Uterus (tissue), 4 donors: ENCODE measurements around the gene ZNF771. TPM values are rescaled to one million over a fixed set of nuclear protein-coding genes. Genes with fewer than 3 reads are reported as not detected.

Experiments
- DNase-seq, 2 donors: peaks; one replicate each; pipeline ENCODE4 v3.0.0-alpha.2; 2019 to 2020
- H3K27ac ChIP-seq, 2 donors: fragments of 200-600 bp; sonication (generic); 1 replicate in 1 of 2; 2 replicates in 1 of 2; pipeline ENCODE4 v1.5.1; 2016 to 2018
- H3K27me3 ChIP-seq, 2 donors: fragments of 200-600 bp; sonication (generic); one replicate each; pipeline ENCODE4 v1.5.1; 2018 to 2019; ENCODE audit warnings: control low read depth in 1 of 2
- H3K36me3 ChIP-seq, 2 donors: fragments of 200-600 bp; sonication (generic); one replicate each; pipeline ENCODE4 v1.5.1; 2019; ENCODE audit warnings: control low read depth in 1 of 2
- H3K4me1 ChIP-seq, 2 donors: fragments of 200-600 bp; sonication (generic); one replicate each; pipeline ENCODE4 v1.5.1; 2018 to 2019; ENCODE audit warnings: control low read depth in 1 of 2
- H3K4me3 ChIP-seq, 2 donors: fragments of 200-600 bp; sonication (generic); 1 replicate in 1 of 2; 2 replicates in 1 of 2; pipeline ENCODE4 v1.5.1; 2018 to 2019; ENCODE audit warnings: mild to moderate bottlenecking in 1 of 2
- H3K9me3 ChIP-seq, 2 donors: fragments of 200-600 bp; sonication (generic); one replicate each; pipeline ENCODE4 v1.5.1; 2019; ENCODE audit warnings: control low read depth in 1 of 2
- CTCF ChIP-seq, 4 experiments: fragments of 200-600 bp in 2 of 4; fragments of 450-650 bp in 2 of 4; sonication (generic) in 2 of 4; IDR thresholded peaks; one replicate each; pipeline ENCODE4 v1.5.1; 2016 to 2019; ENCODE audit warnings: antibody characterized with exemption in 4 of 4, mild to moderate bottlenecking in 2 of 4, moderate library complexity in 1 of 4
- POLR2A ChIP-seq, 2 donors: fragments of 450-650 bp; IDR thresholded peaks; one replicate each; pipeline ENCODE4 v1.6.1; 2016; ENCODE audit warnings: antibody characterized with exemption in 2 of 2, mild to moderate bottlenecking in 1 of 2, moderate library complexity in 1 of 2
- intact Hi-C: fragments of 100-400 bp; cut with DNase I; formaldehyde crosslinking; loops from one replicate; pipeline ENCODE4 v1.15.1; 2023; ENCODE audit warnings: low total_unique reads
- total RNA-seq, 4 donors: library from RNA; depleted of rRNA in 3 of 4; stranded (reverse); fragments of >200 nt in 3 of 4; gene quantifications; one replicate each; pipeline versions ENCODE4 v1.1.0 to v1.2.4, GENCODE V29; 2014 to 2023
- donor health status: DM: yes; HTN: yes; CAD: no.

Gene ZNF771
- total RNA-seq, 4 donors from 2014 or later, result 12.2 to 75.3 (median 25.6) TPM

GRCh38 chr16:30398661-30399434, 8.6 kb upstream of the ZNF771 start:
- TF ChIP-seq CTCF (IDR thresholded peaks at IDR 0.05) (no peak), POLR2A (IDR thresholded peaks at IDR 0.05) (no peak)
- H3K4me3 ChIP-seq, result no peak overlapping the region
- no peaks in the 10 kb centered on the region for H3K9me3 ChIP-seq
- H3K36me3 ChIP-seq, result no peaks in the 10 kb centered on the region
- no peaks in the 10 kb centered on the region for H3K27me3 ChIP-seq
- intact Hi-C loops, result no loop called here
- DNase-seq, result peak in 1 of 2 donors; percentile 22
- peak overlapping the region; percentile 91 for H3K27ac ChIP-seq
- peaks cover 0 to 9% of the 10 kb centered on the region in 2 donors for H3K4me1 ChIP-seq

GRCh38 chr16:30399435-30400186, 7.8 kb upstream of the ZNF771 start:
- no peaks in the 10 kb centered on the region for H3K36me3 ChIP-seq
- H3K9me3 ChIP-seq, result no peaks in the 10 kb centered on the region
- TF ChIP-seq CTCF (IDR thresholded peaks at IDR 0.05), result no peak
- TF ChIP-seq POLR2A (IDR thresholded peaks at IDR 0.05), result no peak
- peaks cover 0 to 9% of the 10 kb centered on the region in 2 donors for H3K4me1 ChIP-seq
- intact Hi-C loops, result no loop called here
- peak overlapping the region; percentile 49 to 53 for H3K4me3 ChIP-seq
- no peak for DNase-seq
- peak overlapping the region; percentile 91 for H3K27ac ChIP-seq
- H3K27me3 ChIP-seq, result no peaks in the 10 kb centered on the region

- no peak for TF ChIP-seq CTCF (IDR thresholded peaks at IDR 0.05)
- TF ChIP-seq POLR2A (IDR thresholded peaks at IDR 0.05), result no peak
- Histone ChIP-seq H3K4me3 (no peak overlapping the region), H3K27me3 (no peaks in the 10 kb centered on the region), H3K36me3 (no peaks in the 10 kb centered on the region), H3K4me1 (peaks cover 0 to 9% of the 10 kb centered on the region in 2 donors), H3K27ac (peak overlapping the region in 1 of 2 donors; percentile 91), H3K9me3 (no peaks in the 10 kb centered on the region)
- no peak for DNase-seq
- intact Hi-C loops, result no loop called here
Observed at GRCh38 chr16:30401768-30402425, 5.5 kb upstream of the ZNF771 start.

GRCh38 chr16:30406795-30407101, 658 bp upstream of the ZNF771 start:
- intact Hi-C loops, result no loop called here
- Histone ChIP-seq H3K36me3 (no peaks in the 10 kb centered on the region), H3K9me3 (no peaks in the 10 kb centered on the region), H3K27ac (peak overlapping the region; percentile 78 to 92), H3K27me3 (no peaks in the 10 kb centered on the region), H3K4me3 (peak overlapping the region; percentile 71 to 75), H3K4me1 (peaks cover 9 to 13% of the 10 kb centered on the region in 2 donors)
- no peak for DNase-seq
- no peak for TF ChIP-seq POLR2A (IDR thresholded peaks at IDR 0.05)
- TF ChIP-seq CTCF (IDR thresholded peaks at IDR 0.05), result no peak
